GM13977 (cell line): ENCODE results near the gene KCNH1.
"Not testable (repeated sequence)": the region's sequence is repeated elsewhere in the genome, so short reads cannot be mapped to it uniquely, and the experiment has no call there.

ENCODE experiments used
- DNase-seq: peaks from one replicate; pipeline ENCODE4 v3.0.0; 2012; ENCODE audit warnings: low spot score
- CTCF ChIP-seq: IDR thresholded peaks from 2 replicates; pipeline ENCODE4 v1.5.1; 2012; ENCODE audit warnings: mild to moderate bottlenecking, control low read depth; ENCODE audit not compliant: insufficient read depth; ENCODE audit errors: extremely low read depth, missing control alignments
- in situ Hi-C: fragments of 300-500 bp; cut with MboI; formaldehyde crosslinking; loops from one replicate; pipeline ENCODE4 v1.12.0; 2022; ENCODE audit warnings: low sequenced_read_pairs, low pct_unique_long_range_greater_than_20kb, mixed read lengths, inconsistent platforms; ENCODE audit not compliant: unreplicated experiment

The KCNH1 gene

DNA sequence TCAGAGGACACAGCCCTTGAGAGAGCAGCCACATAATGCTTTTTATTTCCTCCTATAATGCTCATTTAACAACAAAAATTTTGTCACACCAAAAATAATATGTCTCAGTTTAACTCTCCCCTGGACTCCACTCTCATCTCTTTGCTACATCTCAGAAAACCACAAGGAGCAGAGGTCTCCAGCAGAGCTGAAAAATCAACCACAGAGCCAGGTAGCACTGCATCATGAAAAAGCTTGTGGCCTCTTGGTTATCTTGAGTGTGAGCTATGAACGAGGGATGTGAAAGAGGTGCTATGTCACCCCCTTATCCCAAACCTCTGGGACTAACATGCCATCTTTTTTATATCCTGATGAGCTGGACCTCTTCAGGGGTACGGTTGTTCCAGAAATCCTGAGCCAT lies 44.4 kb downstream of the KCNH1 start:
- no peak for TF ChIP-seq CTCF
- in situ Hi-C loops = no loop called here
- DNase-seq = no peak

DNA sequence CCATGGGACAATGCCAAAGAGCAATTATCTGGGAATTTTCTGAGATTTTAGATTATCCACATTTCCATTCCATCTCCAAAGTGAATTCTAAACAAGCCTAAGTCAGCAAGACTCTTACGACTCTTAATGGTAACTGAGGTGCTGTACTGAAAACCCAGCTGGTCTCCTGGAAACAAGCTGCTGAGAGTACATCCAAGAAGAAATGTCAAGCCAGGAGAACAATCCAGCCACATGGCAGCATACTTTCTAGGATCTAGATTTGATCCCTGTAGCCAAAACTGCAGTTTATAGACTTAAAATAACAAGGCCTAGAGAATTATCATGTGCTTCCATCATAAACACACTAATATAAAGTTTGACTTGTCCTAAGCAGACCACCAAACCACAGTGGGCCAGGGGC lies 45.8 kb downstream of the KCNH1 start:
- no peak for TF ChIP-seq CTCF
- no peak for DNase-seq
- in situ Hi-C loops = no loop called here

GRCh38 chr1:211082824-211083223 lies 51.1 kb downstream of the KCNH1 start:
- DNase-seq = no peak
- no peak for TF ChIP-seq CTCF
- in situ Hi-C loops = no loop called here

DNA sequence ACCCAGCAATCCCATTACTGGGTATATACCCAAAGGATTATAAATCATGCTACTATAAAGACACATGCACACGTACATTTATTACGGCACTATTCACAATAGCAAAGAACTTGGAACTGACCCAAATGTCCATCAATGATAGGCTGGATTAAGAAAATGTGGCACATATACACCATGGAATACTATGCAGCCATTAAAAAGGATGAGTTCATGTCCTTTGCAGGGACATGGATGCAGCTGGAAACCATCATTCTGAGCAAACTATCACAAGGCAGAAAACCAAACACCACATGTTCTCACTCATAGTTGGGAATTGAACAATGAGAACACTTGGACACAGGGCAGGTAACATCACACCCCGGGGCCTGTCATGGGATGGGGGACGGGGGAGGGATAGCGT lies 52.5 kb downstream of the KCNH1 start:
- DNase-seq, in situ Hi-C loops: not testable (repeated sequence)

DNA sequence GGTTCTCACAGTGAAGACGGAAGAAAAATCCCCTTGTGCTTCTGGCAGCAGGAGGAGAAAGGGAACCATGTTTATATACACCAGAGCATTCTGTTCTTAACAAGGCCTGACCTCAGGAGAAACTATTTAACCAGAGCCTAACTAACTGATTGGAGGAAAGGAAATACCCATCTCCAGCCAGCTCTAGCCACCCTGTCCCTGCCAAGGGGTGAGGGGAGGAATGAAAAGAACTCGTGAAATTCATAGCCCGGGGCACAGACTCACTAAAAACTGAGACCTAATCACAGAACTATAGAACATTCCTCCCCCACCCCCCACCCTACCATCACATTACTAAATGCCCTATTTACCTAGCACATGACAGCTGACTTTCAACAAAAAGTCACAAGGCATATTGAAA lies 65.0 kb downstream of the KCNH1 start:
- in situ Hi-C loops = no loop called here
- no peak for TF ChIP-seq CTCF
- DNase-seq = no peak

DNA sequence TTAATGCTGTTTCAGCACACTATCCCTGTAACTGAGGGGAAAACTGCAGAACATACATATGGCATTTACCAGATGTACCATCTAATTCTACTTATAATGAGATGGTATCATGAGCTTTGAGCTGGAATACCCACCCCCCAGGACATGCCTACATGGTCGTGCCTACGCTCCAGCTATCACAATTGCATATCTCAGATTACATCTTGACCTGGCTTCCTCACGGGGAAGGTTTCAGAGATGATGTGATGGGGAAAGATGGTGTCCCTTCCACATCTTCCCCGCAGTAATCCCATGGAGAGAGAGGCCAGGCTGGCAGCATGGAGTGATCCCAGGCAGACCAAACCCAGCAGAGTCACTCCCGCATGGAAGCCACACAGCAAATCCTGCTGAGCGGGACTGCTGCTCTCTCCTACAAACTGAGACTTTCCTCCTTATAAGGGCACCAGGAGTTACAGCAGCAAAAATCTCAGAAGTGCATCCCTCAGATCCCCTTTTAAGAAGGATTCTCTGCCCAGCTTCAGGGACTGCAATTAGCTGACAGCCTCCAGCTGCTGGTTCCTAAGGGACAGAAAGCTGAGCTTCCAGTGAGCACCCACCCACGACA lies 67.1 kb downstream of the KCNH1 start:
- DNase-seq = no peak
- in situ Hi-C loops = no loop called here
- TF ChIP-seq CTCF = no peak

GRCh38 chr1:211041838-211042237 lies 92.1 kb downstream of the KCNH1 start:
- in situ Hi-C loops, DNase-seq: not testable (repeated sequence)

GRCh38 chr1:211037095-211037494 lies 96.9 kb downstream of the KCNH1 start:
- in situ Hi-C loops = no loop called here
- DNase-seq = no peak
- TF ChIP-seq CTCF = no peak
